Activated CD4-positive, alpha-beta memory T cell treated with anti-CD3 and anti-CD28 coated beads for 36 hours (primary cell): ENCODE results near the gene SLC41A3. TPM values are rescaled to one million over a fixed set of nuclear protein-coding genes. Genes with fewer than 3 reads are reported as not detected.

Experiments
- CTCF ChIA-PET: fragments of 350-600 bp; sonication (Branson Sonifier 250); formaldehyde crosslinking; loops from one replicate; lab custom pipeline; 2021; ENCODE audit warnings: antibody characterized with exemption, inconsistent platforms; lab: Charles Lee
- POLR2A ChIA-PET: fragments of 350-600 bp; sonication (Branson Sonifier 250); formaldehyde crosslinking; loops from one replicate; lab custom pipeline; 2021; ENCODE audit warnings: antibody characterized with exemption; lab: Charles Lee
- DNase-seq: peaks from one replicate; pipeline ENCODE4 v3.0.0-alpha.2; 2020
- H3K27ac Mint-ChIP-seq: one replicate; pipeline ENCODE4 v1.8.0; 2021; ENCODE audit warnings: mixed read lengths
- H3K27me3 Mint-ChIP-seq: one replicate; pipeline ENCODE4 v1.8.0; 2021; ENCODE audit warnings: mixed read lengths
- H3K36me3 Mint-ChIP-seq: one replicate; pipeline ENCODE4 v1.8.0; 2021; ENCODE audit warnings: mixed read lengths
- H3K4me1 Mint-ChIP-seq: one replicate; pipeline ENCODE4 v1.8.0; 2021; ENCODE audit warnings: low read depth, mixed read lengths
- H3K4me3 Mint-ChIP-seq: one replicate; pipeline ENCODE4 v1.8.0; 2021; ENCODE audit warnings: mild to moderate bottlenecking, mixed read lengths
- H3K9me3 Mint-ChIP-seq: one replicate; pipeline ENCODE4 v1.8.0; 2021; ENCODE audit warnings: mixed read lengths
- intact Hi-C: fragments of 100-400 bp; cut with micrococcal nuclease; formaldehyde crosslinking; loops from one replicate; pipeline ENCODE4 v1.15.1; 2023
- total RNA-seq, 2 experiments: library from RNA; stranded (reverse); gene quantifications; one replicate each; pipeline ENCODE4 v1.2.3, GENCODE V29; 2021

The SLC41A3 gene
- 10 to 100 TPM; 26.3 to 27.3 TPM for total RNA-seq

DNA sequence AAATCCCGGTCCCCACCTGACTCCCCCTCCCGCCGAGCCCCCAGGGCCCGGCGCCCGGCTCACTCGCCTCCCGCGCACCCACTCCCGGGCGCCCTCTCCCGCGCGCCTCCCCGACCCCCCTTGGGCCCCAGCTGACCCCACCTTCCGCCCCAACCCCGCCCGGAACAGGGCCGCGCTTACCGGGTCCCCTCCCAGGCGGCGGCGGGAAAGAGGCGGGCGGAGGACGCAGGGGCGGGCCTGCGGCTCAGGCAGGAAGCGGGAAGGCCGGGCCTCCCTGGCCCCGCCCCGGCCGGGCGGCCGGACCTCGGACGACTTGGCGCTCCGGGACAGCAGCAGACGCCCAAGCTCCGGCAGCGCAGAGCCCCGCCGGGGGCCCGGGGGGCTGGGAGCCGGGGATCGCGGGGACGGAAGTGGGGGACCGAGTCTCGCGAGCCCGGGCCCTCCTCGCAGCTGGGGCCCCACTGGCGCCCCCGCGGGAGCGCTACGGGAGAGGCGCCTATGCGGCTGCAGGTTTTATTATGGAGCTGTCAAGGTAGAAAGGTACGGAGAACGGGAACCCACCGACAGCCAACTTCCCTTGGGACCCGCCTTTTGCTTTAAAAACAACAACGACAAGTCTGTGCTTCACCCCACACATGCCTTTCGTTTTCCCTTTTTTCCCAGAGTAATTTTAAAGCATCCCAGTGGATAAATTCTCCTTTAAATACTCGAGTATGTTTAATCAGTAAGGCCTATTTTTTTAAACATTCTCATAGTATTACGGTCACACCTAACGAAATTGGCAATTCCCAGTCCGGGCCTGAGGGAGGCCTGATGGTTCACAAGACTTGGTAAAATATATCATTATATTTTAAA, at the start of gene SLC41A3:
Gene SLC41A3 (minus strand): TSS at position 212 of the 855 bp plus-strand sequence. CDS start 15,905 bp downstream, outside the sequence.
- H3K36me3 Mint-ChIP-seq, result peaks cover 7% of the 10 kb centered on the region
- peak; percentile 90 for DNase-seq
- H3K27me3 Mint-ChIP-seq, result no peaks in the 10 kb centered on the region
- ChIA-PET POLR2A (interaction anchor here (0.9 to 1.1 kb wide), 2 partner anchors 9 to 93 kb away, joined by 3 to 4 read pairs; no protein-coding TSS in a partner anchor), CTCF (interaction anchor here (1.6 kb wide), 1 partner anchor 10 kb away, joined by 11 read pairs; no protein-coding TSS in a partner anchor)
- H3K4me3 Mint-ChIP-seq, result peak within 1 kb of the TSS; percentile 85
- intact Hi-C loops, result loop anchor here (1.0 to 2.0 kb wide), 3 partner anchors 93 to 393 kb away; no protein-coding TSS in a partner anchor
- no peaks in the 10 kb centered on the region for H3K9me3 Mint-ChIP-seq
- peaks cover 19% of the 10 kb centered on the region for H3K4me1 Mint-ChIP-seq
- peak within 1 kb of the TSS; percentile 67 for H3K27ac Mint-ChIP-seq

DNA sequence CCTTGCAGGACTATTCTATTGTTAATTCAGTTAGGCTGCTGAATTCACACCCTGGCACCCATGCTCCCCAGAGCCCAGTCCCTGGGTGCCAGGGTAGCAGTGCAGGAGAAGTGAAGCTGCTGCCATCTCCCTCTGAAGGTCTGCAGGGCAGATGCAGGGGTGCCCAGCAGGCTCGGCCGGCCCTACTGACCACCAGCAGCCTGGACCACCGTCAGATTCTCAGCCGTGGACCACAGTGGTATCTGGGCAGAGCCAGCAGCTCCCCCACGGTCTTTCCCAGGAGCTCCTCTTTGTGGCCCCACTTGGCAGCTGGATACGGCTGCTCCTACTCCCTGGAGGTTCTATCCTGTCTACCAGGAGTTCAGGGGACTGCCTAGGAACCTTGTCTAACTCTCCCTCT, 49.7 kb upstream of the SLC41A3 start:
- Mint-ChIP-seq H3K27me3 (peaks cover 9% of the 10 kb centered on the region), H3K4me3 (no peak overlapping the region), H3K27ac (no peak overlapping the region), H3K4me1 (no peaks in the 10 kb centered on the region), H3K36me3 (no peaks in the 10 kb centered on the region), H3K9me3 (no peaks in the 10 kb centered on the region)
- DNase-seq, result peak; percentile 5
- intact Hi-C loops, result loop anchor here (1.0 to 2.0 kb wide), 2 partner anchors 65 to 256 kb away; no protein-coding TSS in a partner anchor
- ChIA-PET POLR2A (no interaction called here), CTCF (interaction anchor here (0.5 to 3.5 kb wide), 12 partner anchors 9 to 263 kb away, joined by 3 to 20 read pairs (median 4); partner anchors contain the start of gene KLF15)

DNA sequence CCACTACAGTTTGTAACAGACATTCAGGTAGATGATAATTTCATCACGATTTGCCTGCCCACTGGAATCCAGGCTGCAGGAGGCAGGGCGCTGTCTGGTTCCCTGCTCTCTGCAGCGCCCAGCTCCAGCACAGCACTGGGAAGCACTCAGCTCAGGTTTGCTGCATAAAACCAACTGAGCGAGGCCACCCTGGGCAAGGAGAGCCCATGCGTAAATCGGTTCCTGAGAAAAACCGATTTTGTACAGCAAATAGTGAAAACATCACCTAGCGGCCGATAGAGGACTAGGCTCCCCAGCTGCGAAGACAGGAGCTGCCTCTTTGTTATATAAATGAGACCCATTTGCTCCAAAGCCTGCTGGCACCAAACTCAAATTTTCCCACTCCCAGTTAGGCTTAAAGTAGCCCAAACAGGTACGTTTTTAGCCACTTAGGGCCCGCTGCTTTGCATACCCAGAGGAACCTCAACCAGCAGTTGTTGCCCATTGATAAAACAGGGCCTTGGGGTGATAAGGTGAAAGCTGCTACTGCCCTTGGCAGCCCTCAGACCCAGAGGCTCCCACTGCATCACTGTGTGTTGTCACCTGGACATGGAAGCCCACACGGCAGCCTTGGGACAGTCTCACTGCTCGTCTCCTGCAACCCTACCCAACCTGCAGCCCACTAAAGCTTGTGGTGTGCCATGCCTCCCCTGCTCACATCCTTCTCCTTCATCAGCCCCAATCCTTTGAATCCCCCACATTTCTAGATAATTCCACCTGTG, 49.0 kb upstream of the SLC41A3 start:
- Mint-ChIP-seq H3K27me3 (peaks cover 7% of the 10 kb centered on the region), H3K27ac (no peak overlapping the region), H3K9me3 (no peaks in the 10 kb centered on the region), H3K36me3 (no peaks in the 10 kb centered on the region), H3K4me1 (no peaks in the 10 kb centered on the region), H3K4me3 (no peak overlapping the region)
- DNase-seq, result peak; percentile 2
- intact Hi-C loops, result loop anchor here (2.0 kb wide), 1 partner anchor 66 kb away; no protein-coding TSS in a partner anchor
- POLR2A ChIA-PET, result no interaction called here
- CTCF ChIA-PET, result interaction anchor here (0.8 to 3.5 kb wide), 5 partner anchors 8 to 260 kb away, joined by 3 to 20 read pairs (median 3); partner anchors contain the start of gene KLF15

GRCh38 chr3:126131881-126132750, 48.2 kb upstream of the SLC41A3 start:
- intact Hi-C loops, result loop anchor here (2.0 kb wide), 1 partner anchor 67 kb away; no protein-coding TSS in a partner anchor
- H3K9me3 Mint-ChIP-seq, result no peaks in the 10 kb centered on the region
- DNase-seq, result peak; percentile 4
- CTCF ChIA-PET, result interaction anchor here (1.0 to 3.5 kb wide), 3 partner anchors 10 to 66 kb away, joined by 3 to 20 read pairs (median 3); no protein-coding TSS in a partner anchor
- H3K4me1 Mint-ChIP-seq, result no peaks in the 10 kb centered on the region
- peaks cover 5% of the 10 kb centered on the region for H3K27me3 Mint-ChIP-seq
- H3K27ac Mint-ChIP-seq, result no peak overlapping the region
- POLR2A ChIA-PET, result no interaction called here
- H3K4me3 Mint-ChIP-seq, result no peak overlapping the region
- no peaks in the 10 kb centered on the region for H3K36me3 Mint-ChIP-seq

DNA sequence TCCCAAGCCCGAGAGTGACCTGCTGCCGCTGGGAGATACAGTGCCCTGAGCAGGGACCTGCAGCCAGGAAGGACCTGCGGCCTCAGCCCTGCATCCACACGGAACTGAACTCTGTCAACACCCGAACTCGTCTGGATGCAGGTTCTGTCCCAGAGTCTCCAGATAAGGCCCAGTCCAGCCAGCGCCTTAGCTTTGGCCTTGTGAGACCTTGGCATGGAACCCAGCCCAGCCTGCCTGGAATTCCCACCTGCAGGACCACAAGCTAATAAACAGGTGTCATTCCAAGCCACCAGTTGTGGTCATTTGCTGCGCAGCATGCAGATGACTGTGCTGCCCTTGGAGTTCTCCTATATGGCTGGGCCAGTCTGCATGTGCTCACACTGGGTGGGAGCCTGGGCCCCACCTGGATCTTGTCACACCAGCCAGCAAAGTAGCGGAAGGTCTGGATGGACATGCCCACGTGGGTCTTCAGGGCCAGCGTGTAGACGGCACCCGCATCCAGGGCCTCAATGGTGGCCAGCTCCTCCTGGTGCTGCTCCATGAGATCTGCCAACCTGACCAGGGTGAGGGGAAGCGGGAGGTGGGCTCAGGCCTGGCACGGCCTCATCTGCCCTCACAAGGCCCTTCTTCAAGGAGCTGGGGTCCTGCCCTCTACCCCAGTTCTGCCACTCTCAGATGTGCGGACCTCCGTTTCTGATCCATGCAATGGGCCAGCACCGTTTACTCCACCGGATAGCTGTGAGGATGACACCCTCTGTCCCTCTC, 47.2 kb upstream of the SLC41A3 start:
- intact Hi-C loops, result no loop called here
- DNase-seq, result peak; percentile 6
- no peak overlapping the region for H3K4me3 Mint-ChIP-seq
- H3K27me3 Mint-ChIP-seq, result peaks cover 4% of the 10 kb centered on the region
- no peaks in the 10 kb centered on the region for H3K4me1 Mint-ChIP-seq
- H3K27ac Mint-ChIP-seq, result no peak overlapping the region
- H3K36me3 Mint-ChIP-seq, result no peaks in the 10 kb centered on the region
- no peaks in the 10 kb centered on the region for H3K9me3 Mint-ChIP-seq
- POLR2A ChIA-PET, result no interaction called here
- CTCF ChIA-PET, result interaction anchor here (1.0 kb wide), 1 partner anchor 9 kb away, joined by 3 read pairs; no protein-coding TSS in a partner anchor

GRCh38 chr3:126130081-126130855, 46.3 kb upstream of the SLC41A3 start:
- POLR2A ChIA-PET, result no interaction called here
- Mint-ChIP-seq H3K36me3 (no peaks in the 10 kb centered on the region), H3K27ac (no peak overlapping the region), H3K27me3 (peaks cover 3% of the 10 kb centered on the region), H3K9me3 (no peaks in the 10 kb centered on the region), H3K4me1 (no peaks in the 10 kb centered on the region), H3K4me3 (no peak overlapping the region)
- CTCF ChIA-PET, result no interaction called here
- intact Hi-C loops, result no loop called here
- DNase-seq, result peak; percentile 7

GRCh38 chr3:126129398-126129891, 45.5 kb upstream of the SLC41A3 start:
- Mint-ChIP-seq H3K27me3 (peaks cover 3% of the 10 kb centered on the region), H3K4me3 (no peak overlapping the region), H3K36me3 (no peaks in the 10 kb centered on the region), H3K27ac (no peak overlapping the region), H3K9me3 (no peaks in the 10 kb centered on the region), H3K4me1 (no peaks in the 10 kb centered on the region)
- peak; percentile 5 for DNase-seq
- ChIA-PET CTCF (no interaction called here), POLR2A (no interaction called here)
- intact Hi-C loops, result no loop called here

DNA sequence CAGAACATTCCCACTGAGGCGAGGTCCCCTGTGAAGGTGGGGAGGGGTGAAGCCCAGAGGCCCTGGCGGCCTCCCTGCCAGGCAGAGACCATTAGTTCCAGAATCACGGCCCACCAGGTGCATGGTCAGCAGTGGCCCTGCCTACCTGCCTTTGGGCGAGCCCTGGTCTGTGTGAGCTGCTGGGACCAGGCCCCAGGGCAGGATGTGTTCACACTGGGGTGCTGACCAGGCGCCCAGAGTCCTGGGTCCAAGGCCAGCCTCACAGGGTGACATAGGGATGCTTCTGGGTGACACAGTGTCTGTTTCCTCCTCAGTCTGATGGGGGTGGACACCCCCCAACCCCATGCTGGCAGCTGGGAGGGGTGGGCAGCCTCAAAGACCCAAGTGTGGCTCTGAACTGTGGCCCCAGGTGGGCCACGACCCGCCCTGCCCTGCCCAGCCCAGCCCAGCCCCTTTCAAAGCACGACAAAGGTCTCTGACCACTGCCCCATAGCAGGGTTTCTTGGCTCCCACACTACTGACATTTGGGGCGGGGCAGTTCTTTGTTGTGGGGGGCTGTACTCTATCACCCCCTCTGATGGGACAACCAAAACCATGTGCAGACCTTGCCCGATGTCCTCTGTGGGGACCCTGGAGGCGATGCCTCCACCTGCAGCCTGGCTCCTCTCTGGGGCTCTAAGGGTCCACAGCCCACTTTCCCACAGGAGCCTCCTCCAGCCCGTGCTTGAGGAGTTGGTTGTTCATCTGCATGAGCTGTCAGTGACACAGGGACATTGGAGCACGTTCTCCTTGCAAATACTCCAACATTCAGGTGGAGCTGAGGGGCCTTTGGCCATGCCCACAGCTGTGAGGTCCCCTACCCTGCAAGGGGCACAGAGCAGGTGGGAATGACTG, 44.8 kb upstream of the SLC41A3 start:
- intact Hi-C loops, result no loop called here
- no peaks in the 10 kb centered on the region for H3K4me1 Mint-ChIP-seq

GRCh38 chr3:126127904-126128303, 44.0 kb upstream of the SLC41A3 start:
- peak; percentile 2 for DNase-seq
- Mint-ChIP-seq H3K4me1 (no peaks in the 10 kb centered on the region), H3K36me3 (no peaks in the 10 kb centered on the region), H3K4me3 (no peak overlapping the region), H3K9me3 (no peaks in the 10 kb centered on the region), H3K27me3 (peaks cover 2% of the 10 kb centered on the region), H3K27ac (no peak overlapping the region)
- intact Hi-C loops, result no loop called here
- ChIA-PET CTCF (no interaction called here), POLR2A (no interaction called here)

More for the DNA sequence above, 44.8 kb upstream of the SLC41A3 start:
- DNase-seq, result peak; percentile 5
- Mint-ChIP-seq H3K4me3 (no peak overlapping the region), H3K9me3 (no peaks in the 10 kb centered on the region), H3K36me3 (no peaks in the 10 kb centered on the region), H3K27me3 (peaks cover 2% of the 10 kb centered on the region), H3K27ac (no peak overlapping the region)
- CTCF ChIA-PET, result no interaction called here
- POLR2A ChIA-PET, result no interaction called here
